Sigmoid colon (tissue), 7 donors: Measurements from ENCODE around the gene SCTR. TPM values are rescaled to one million over a fixed set of nuclear protein-coding genes. Genes with fewer than 3 reads are reported as not detected.

Experiments
- DNase-seq: peaks from one replicate; pipeline ENCODE4 v3.0.0-alpha.2; 2019
- H3K27ac ChIP-seq, 4 donors: fragments of 200-600 bp; sonication (generic); one replicate each; pipeline ENCODE4 v1.5.1; 2016 to 2019; ENCODE audit warnings: mild to moderate bottlenecking in 1 of 4
- H3K27me3 ChIP-seq, 3 donors: fragments of 200-600 bp; sonication (generic); one replicate each; pipeline ENCODE4 v1.5.1; 2019; ENCODE audit warnings: mild to moderate bottlenecking in 1 of 3
- H3K36me3 ChIP-seq, 4 donors: fragments of 200-600 bp; sonication (generic); one replicate each; pipeline ENCODE4 v1.5.1; 2016 to 2019
- H3K4me1 ChIP-seq, 4 donors: fragments of 200-600 bp; sonication (generic); one replicate each; pipeline ENCODE4 v1.5.1; 2017 to 2019
- H3K4me3 ChIP-seq, 4 donors: fragments of 200-600 bp; sonication (generic); one replicate each; pipeline ENCODE4 v1.5.1; 2017 to 2019; ENCODE audit warnings: mild to moderate bottlenecking in 2 of 4, moderate library complexity in 1 of 4
- H3K9me3 ChIP-seq, 4 donors: fragments of 200-600 bp in 3 of 4; sonication (generic) in 3 of 4; one replicate each; pipeline versions ENCODE4 v1.5.1 to v1.6.1; 2013 to 2019
- EP300 ChIP-seq, 4 donors: sonication (generic); formaldehyde crosslinking; IDR thresholded peaks; one replicate each; pipeline ENCODE4 v1.6.1; 2017; ENCODE audit warnings: antibody characterized with exemption in 4 of 4
- POLR2A ChIP-seq, 2 donors: fragments of 450-650 bp; IDR thresholded peaks; one replicate each; pipeline ENCODE4 v1.6.1; 2016; ENCODE audit warnings: antibody characterized with exemption in 2 of 2, mild to moderate bottlenecking in 2 of 2, moderate library complexity in 2 of 2
- POLR2AphosphoS5 ChIP-seq, 4 donors: sonication (generic); formaldehyde crosslinking; IDR thresholded peaks; one replicate each; pipeline ENCODE4 v1.6.1; 2017; ENCODE audit warnings: antibody characterized with exemption in 4 of 4
- WGBS, 2 donors: extraction: QIAGEN DNeasy Blood & Tissue Kit; methylation state at CpG; one replicate each; pipeline ENCODE4 v1.1.7; 2013; 5-methylcytosine and 5-hydroxymethylcytosine counted together
- intact Hi-C: fragments of 100-400 bp; cut with DNase I; formaldehyde crosslinking; loops from one replicate; pipeline ENCODE4 v1.15.1; 2023
- polyA plus RNA-seq, 3 donors: library from polyadenylated mRNA; stranded (reverse); fragments of 200-250 nt; gene quantifications; one replicate each; pipeline ENCODE4 v1.2.3, GENCODE V29; 2013
- total RNA-seq, 4 donors: library from RNA; depleted of rRNA; stranded (reverse); fragments of >200 nt; gene quantifications; one replicate each; pipeline ENCODE4 v1.1.0, GENCODE V29; 2016
- TF ChIP-seq, protein P1 (sequence below), 4 experiments: fragments of 450-650 bp in 3 of 4; fragments of 200-600 bp in 1 of 4; IDR thresholded peaks; one replicate each; pipeline ENCODE4 v1.5.1; 2016 to 2019; ENCODE audit warnings: antibody characterized with exemption in 4 of 4, mild to moderate bottlenecking in 3 of 4, moderate library complexity in 2 of 4
- donor health status: healthy with polysubstance abuse.
- donor health status: Bipolar disorder and iron deficiency.
- donor health status: healthy.

Gene SCTR
- total and polyA plus RNA-seq, 7 donors, result 0.16 TPM; not detected in 6

DNA sequence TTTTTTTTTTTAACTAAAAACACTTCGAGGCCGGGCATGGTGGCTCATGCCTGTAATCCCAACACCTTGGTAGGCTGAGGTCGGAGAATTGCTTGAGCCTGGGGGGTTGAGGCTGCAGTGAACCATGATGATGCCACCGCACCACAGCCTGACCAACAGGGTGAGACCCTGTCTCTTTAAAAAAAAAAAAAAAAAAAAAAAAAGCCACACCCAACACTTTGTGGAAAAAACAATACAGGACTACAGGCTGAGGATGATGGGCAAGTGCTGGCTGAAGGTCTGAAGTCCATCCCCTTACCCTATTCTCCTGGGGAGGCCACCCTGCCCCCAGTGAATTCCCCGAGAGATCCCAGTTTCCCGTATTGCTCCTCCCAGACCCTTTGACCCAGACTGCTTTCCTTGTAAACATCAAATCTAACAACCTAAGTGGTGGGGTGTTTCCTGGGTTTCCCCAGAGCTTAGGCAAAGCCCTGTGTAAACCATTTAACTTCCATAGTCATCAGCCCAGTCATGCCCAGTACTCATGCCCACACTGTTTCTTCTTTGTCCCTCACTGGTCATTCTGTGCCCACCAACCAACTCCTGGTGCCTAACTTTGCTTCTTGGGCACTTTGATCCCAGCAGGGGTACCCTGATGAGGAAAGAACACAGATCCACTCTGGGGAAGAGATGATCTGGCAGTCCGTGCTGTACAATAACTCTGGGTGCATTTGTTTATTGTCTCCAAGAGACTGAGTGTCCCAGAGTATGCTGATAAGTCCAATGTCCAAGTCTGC is 98.5 kb downstream of the SCTR start:
- no peak for DNase-seq
- Histone ChIP-seq H3K27ac (no peak overlapping the region), H3K27me3 (no peaks in the 10 kb centered on the region), H3K36me3 (no peaks in the 10 kb centered on the region), H3K4me1 (no peaks in the 10 kb centered on the region), H3K9me3 (peaks cover 0 to 5% (median 0%) of the 10 kb centered on the region in 4 donors), H3K4me3 (no peak overlapping the region)
- intact Hi-C loops, result no loop called here
- TF ChIP-seq EP300 (IDR thresholded peaks at IDR 0.05), result no peak
- TF ChIP-seq POLR2AphosphoS5 (IDR thresholded peaks at IDR 0.05), result no peak
- TF ChIP-seq, protein P1, sequence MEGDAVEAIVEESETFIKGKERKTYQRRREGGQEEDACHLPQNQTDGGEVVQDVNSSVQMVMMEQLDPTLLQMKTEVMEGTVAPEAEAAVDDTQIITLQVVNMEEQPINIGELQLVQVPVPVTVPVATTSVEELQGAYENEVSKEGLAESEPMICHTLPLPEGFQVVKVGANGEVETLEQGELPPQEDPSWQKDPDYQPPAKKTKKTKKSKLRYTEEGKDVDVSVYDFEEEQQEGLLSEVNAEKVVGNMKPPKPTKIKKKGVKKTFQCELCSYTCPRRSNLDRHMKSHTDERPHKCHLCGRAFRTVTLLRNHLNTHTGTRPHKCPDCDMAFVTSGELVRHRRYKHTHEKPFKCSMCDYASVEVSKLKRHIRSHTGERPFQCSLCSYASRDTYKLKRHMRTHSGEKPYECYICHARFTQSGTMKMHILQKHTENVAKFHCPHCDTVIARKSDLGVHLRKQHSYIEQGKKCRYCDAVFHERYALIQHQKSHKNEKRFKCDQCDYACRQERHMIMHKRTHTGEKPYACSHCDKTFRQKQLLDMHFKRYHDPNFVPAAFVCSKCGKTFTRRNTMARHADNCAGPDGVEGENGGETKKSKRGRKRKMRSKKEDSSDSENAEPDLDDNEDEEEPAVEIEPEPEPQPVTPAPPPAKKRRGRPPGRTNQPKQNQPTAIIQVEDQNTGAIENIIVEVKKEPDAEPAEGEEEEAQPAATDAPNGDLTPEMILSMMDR (IDR thresholded peaks at IDR 0.05), result no peak
- TF ChIP-seq POLR2A (IDR thresholded peaks at IDR 0.05), result no peak
- 30 to 63% methylated on average over 7 of the region's 7 CpGs for WGBS, 2 donors

DNA sequence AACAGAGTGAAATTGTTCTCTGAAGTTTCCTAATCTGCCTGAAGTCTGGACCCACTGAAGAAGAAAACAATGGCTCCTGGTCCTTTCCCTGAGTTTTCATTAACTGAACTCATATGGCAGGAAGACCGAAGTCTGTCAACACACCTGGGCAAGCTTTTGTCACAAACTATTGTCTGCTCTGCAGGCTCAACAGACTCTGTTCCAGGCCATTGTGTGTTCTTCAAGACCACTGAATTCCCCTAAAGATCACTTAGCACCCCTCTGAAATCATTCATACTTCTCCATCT is 99.2 kb downstream of the SCTR start:
- Histone ChIP-seq H3K27me3 (no peaks in the 10 kb centered on the region), H3K4me1 (no peaks in the 10 kb centered on the region), H3K27ac (no peak overlapping the region), H3K4me3 (no peak overlapping the region), H3K36me3 (no peaks in the 10 kb centered on the region), H3K9me3 (peaks cover 0 to 5% (median 0%) of the 10 kb centered on the region in 4 donors)
- intact Hi-C loops, result no loop called here
- no peak for DNase-seq
- 52 to 85% methylated on average over 1 of the region's 1 CpG for WGBS, 2 donors
- TF ChIP-seq, protein P1 (IDR thresholded peaks at IDR 0.05), result no peak
- no peak for TF ChIP-seq POLR2A (IDR thresholded peaks at IDR 0.05)
- TF ChIP-seq POLR2AphosphoS5 (IDR thresholded peaks at IDR 0.05), result no peak
- TF ChIP-seq EP300 (IDR thresholded peaks at IDR 0.05), result no peak

DNA sequence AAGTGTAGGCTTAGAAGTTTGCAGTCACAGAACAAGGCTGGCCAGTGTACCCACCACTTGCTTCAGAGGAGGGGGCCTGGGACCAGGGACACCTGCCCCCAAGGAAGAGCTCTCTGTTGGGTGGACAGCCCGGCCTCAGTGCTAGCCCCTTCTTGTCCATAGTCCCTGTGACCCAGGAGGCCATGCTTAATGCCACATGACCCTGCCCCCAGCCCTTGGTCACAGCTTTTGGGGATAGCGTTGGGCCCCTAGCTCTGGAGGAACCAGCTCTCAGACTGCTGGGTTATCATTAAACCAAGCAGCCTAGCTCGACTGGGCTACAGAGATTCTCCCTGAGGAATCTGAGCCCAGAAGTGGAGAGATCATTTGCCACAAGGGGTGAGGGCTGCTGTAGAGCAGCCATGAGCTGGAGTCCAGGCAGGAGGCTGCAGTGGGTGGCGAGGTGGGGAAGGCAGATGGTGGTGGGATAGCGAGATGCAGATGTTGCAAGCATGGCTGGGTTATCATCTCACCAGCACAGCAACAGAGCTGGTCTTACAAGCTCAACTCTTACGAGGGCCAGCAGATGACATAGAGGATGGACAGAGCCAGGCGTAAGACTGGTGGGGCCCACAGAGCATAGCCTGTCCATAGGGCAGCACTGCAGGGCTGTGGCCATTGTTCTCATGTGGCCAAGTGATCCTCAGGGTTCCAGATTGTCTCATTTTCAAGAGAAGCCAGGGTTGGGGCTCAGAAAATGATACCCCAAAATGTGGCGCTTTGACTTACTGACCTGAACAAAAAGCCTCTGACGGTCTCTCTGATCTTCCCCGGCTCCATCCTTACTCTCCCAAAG is 99.8 kb downstream of the SCTR start:
- 88 to 92% methylated on average over 10 of the region's 10 CpGs for WGBS, 2 donors
- Histone ChIP-seq H3K4me3 (no peak overlapping the region), H3K36me3 (no peaks in the 10 kb centered on the region), H3K4me1 (no peaks in the 10 kb centered on the region), H3K27me3 (no peaks in the 10 kb centered on the region), H3K27ac (no peak overlapping the region), H3K9me3 (peaks cover 0 to 5% (median 0%) of the 10 kb centered on the region in 4 donors)
- intact Hi-C loops, result no loop called here
- DNase-seq, result no peak
- no peak for TF ChIP-seq POLR2A (IDR thresholded peaks at IDR 0.05)
- TF ChIP-seq POLR2AphosphoS5 (IDR thresholded peaks at IDR 0.05), result no peak
- TF ChIP-seq, protein P1 (IDR thresholded peaks at IDR 0.05), result no peak
- no peak for TF ChIP-seq EP300 (IDR thresholded peaks at IDR 0.05)

DNA sequence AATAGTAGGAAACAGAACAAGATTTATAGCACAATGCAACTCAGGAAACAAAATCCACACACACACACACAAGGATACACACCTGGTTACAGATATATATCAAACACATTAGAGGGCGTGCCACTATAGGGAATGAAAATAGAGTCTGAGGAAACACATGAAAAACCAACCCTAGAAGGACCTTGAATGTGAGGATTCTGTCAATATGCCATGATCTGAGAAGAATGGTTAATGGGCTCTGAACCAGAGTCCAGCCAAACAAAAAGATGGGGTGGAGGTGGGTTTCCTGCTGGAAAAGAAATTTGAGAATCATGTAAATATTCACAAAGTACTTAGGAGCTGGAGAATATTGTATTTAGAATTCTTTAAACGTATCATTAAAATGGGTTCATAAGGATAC is 100.5 kb downstream of the SCTR start:
- H3K27me3 ChIP-seq, result no peaks in the 10 kb centered on the region
- no peak overlapping the region for H3K27ac ChIP-seq
- intact Hi-C loops, result no loop called here
- WGBS, 2 donors, result 55 to 71% methylated on average over 2 of the region's 2 CpGs
- H3K4me3 ChIP-seq, result no peak overlapping the region
- no peaks in the 10 kb centered on the region for H3K36me3 ChIP-seq
- no peak for DNase-seq
- H3K4me1 ChIP-seq, result no peaks in the 10 kb centered on the region
- H3K9me3 ChIP-seq, result peaks cover 0 to 5% (median 0%) of the 10 kb centered on the region in 4 donors
- TF ChIP-seq EP300 (IDR thresholded peaks at IDR 0.05), result no peak
- TF ChIP-seq, protein P1 (IDR thresholded peaks at IDR 0.05), result no peak
- TF ChIP-seq POLR2A (IDR thresholded peaks at IDR 0.05), result no peak
- TF ChIP-seq POLR2AphosphoS5 (IDR thresholded peaks at IDR 0.05), result no peak
